Measurements from ENCODE around the gene SYT7. TPM values are rescaled to one million over a fixed set of nuclear protein-coding genes. Genes with fewer than 3 reads are reported as not detected.

The SYT7 gene
- total RNA-seq, 1 experiment from 2014 or later = 2.5 TPM

GRCh38 chr11:61496602-61497400 lies 84.1 kb downstream of the SYT7 start:
- TF ChIP-seq SIN3A (IDR thresholded peaks at IDR 0.05; ENCODE audit: borderline replicate concordance, insufficient read depth, low read depth, low read length) (no peak), TCF7L2 (IDR thresholded peaks at IDR 0.05; ENCODE audit: low read depth, low read length) (no peak), REST (IDR thresholded peaks at IDR 0.05; ENCODE audit: insufficient read depth in 1 of 2, low read depth in 2 of 2, low read length in 1 of 2) (no peak), POLR2AphosphoS5 (IDR thresholded peaks at IDR 0.05; ENCODE audit: low read depth, low read length) (no peak)
- TF ChIP-seq, protein P1, sequence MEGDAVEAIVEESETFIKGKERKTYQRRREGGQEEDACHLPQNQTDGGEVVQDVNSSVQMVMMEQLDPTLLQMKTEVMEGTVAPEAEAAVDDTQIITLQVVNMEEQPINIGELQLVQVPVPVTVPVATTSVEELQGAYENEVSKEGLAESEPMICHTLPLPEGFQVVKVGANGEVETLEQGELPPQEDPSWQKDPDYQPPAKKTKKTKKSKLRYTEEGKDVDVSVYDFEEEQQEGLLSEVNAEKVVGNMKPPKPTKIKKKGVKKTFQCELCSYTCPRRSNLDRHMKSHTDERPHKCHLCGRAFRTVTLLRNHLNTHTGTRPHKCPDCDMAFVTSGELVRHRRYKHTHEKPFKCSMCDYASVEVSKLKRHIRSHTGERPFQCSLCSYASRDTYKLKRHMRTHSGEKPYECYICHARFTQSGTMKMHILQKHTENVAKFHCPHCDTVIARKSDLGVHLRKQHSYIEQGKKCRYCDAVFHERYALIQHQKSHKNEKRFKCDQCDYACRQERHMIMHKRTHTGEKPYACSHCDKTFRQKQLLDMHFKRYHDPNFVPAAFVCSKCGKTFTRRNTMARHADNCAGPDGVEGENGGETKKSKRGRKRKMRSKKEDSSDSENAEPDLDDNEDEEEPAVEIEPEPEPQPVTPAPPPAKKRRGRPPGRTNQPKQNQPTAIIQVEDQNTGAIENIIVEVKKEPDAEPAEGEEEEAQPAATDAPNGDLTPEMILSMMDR (IDR thresholded peaks at IDR 0.05) = no peak
- Histone ChIP-seq H3K36me3 (ENCODE audit: control insufficient read depth, insufficient read depth, low read length) (no peaks in the 10 kb centered on the region), H3K4me1 (ENCODE audit: control insufficient read depth, insufficient read depth, low read length) (peaks cover 7% of the 10 kb centered on the region; the same call in 1 of the 2 replicates), H3K9me3 (ENCODE audit: control insufficient read depth, insufficient read depth, low read depth, low read length) (no peaks in the 10 kb centered on the region), H3K27ac (ENCODE audit: low read length) (no peak overlapping the region), H3K27me3 (ENCODE audit: control insufficient read depth, insufficient read depth, low read length) (no peaks in the 10 kb centered on the region), H3K4me3 (ENCODE audit: low read depth in 2 of 2, low read length in 2 of 2) (no peak overlapping the region)
- CTCF ChIA-PET = no interaction called here
- no TSS peak for BruUV-seq (replicated peaks)
- in situ Hi-C loops (cut with HindIII; ENCODE audit: low pct_unique_long_range_greater_than_20kb, low sequenced_read_pairs) (no loop called here), intact Hi-C loops (cut with micrococcal nuclease; ENCODE audit: unreplicated experiment) (no loop called here)
- ATAC-seq (no peak), DNase-seq (ENCODE audit: low read depth, low spot score) (no peak)
- POLR2A ChIA-PET = no interaction called here

DNA sequence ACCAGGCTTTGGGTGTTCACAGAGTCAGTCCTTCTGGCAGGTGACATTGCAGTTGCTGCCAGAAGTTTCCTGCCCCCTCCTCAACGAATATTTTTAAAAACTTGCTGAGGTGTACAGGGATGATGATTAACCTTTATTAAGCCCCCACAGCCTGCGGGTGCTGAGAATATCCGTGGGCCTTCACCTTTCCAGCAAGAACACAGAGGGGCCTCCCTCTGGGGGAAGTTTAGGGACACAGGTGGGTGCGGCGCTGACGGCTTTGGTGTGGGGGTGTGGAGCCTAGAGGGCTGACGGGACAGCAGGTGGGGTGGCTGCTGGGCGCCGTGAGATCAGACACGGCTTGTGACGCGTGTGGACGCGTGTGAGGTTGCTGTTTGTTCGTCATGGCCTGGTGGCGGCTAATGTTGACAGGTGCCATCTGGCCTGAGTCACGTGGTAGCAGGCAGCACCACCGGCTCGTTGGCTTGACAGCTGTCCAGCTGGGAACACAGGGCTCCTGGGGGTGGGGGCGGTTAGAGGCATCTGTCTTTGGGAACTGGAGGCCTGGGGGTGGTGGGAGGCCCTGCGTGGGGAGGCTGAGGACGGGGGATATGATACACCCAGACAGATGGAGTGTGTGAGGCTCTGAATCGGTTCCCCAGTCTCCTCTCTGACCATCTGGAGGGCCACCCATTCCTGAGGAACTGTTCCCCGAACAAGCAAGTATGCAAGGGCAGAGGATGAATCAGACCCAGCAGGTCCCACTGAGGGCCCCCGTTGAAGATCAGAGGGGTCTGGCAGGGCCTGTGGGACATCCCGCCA lies 84.9 kb downstream of the SYT7 start:
- in situ Hi-C loops (cut with HindIII; ENCODE audit: low pct_unique_long_range_greater_than_20kb, low sequenced_read_pairs) (no loop called here), intact Hi-C loops (cut with micrococcal nuclease; ENCODE audit: unreplicated experiment) (no loop called here)
- TF ChIP-seq, protein P1 (IDR thresholded peaks at IDR 0.05) = no peak
- TF ChIP-seq SIN3A (IDR thresholded peaks at IDR 0.05; ENCODE audit: borderline replicate concordance, insufficient read depth, low read depth, low read length) (no peak), TCF7L2 (IDR thresholded peaks at IDR 0.05; ENCODE audit: low read depth, low read length) (no peak)
- CTCF ChIA-PET = no interaction called here
- H3K27me3 ChIP-seq (ENCODE audit: control insufficient read depth, insufficient read depth, low read length) = no peaks in the 10 kb centered on the region
- DNase-seq (ENCODE audit: low read depth, low spot score) (no peak), ATAC-seq (no peak)
- H3K27ac ChIP-seq (ENCODE audit: low read length) = no peak overlapping the region
- H3K4me1 ChIP-seq (ENCODE audit: control insufficient read depth, insufficient read depth, low read length) = peaks cover 7% of the 10 kb centered on the region; the same call in 1 of the 2 replicates
- H3K9me3 ChIP-seq (ENCODE audit: control insufficient read depth, insufficient read depth, low read depth, low read length) = no peaks in the 10 kb centered on the region
- H3K36me3 ChIP-seq (ENCODE audit: control insufficient read depth, insufficient read depth, low read length) = no peaks in the 10 kb centered on the region
- BruUV-seq (replicated peaks) = no TSS peak
- no peak overlapping the region for H3K4me3 ChIP-seq (ENCODE audit: low read depth in 2 of 2, low read length in 2 of 2)
- POLR2A ChIA-PET = no interaction called here
